ENCODE measurements around the gene STK10.

- TF ChIP-seq EZH2 (IDR thresholded peaks at IDR 0.05; ENCODE audit: borderline replicate concordance, low read length) (no peak), CTCF (IDR thresholded peaks at IDR 0.05; ENCODE audit: low read length) (no peak)
These were observed 69.1 kb downstream of the STK10 start for GRCh38 chr5:172118891-172119290.
